GM18861 (cell line): ENCODE measurements around the gene ACTL7A.
"Not testable (repeated sequence)": the region's sequence is repeated elsewhere in the genome, so short reads cannot be mapped to it uniquely, and the experiment has no call there.

Experiments used
- ATAC-seq: cut with Tn5 transposase; IDR thresholded peaks from one replicate; pipeline ENCODE4 v1.9.1; 2021; ENCODE audit not compliant: unreplicated experiment

ACTL7A gene, protein sequence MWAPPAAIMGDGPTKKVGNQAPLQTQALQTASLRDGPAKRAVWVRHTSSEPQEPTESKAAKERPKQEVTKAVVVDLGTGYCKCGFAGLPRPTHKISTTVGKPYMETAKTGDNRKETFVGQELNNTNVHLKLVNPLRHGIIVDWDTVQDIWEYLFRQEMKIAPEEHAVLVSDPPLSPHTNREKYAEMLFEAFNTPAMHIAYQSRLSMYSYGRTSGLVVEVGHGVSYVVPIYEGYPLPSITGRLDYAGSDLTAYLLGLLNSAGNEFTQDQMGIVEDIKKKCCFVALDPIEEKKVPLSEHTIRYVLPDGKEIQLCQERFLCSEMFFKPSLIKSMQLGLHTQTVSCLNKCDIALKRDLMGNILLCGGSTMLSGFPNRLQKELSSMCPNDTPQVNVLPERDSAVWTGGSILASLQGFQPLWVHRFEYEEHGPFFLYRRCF

DNA sequence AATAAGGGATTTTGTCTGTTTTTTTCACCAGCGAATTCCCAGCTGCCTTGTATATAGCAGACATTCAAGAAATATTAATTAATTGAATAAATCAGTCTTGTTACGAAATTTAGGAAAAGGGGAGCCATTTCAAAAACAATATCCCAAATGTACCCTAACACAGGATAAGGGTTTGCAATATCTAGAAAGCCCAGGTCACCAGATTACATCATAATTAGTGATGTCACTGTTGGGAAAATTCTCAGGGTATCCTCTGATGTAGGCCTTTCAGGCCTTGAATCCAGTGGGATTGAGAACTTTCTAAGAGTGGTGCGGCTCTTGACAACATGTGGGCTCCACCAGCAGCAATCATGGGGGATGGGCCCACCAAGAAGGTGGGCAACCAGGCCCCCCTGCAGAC is at the start of gene ACTL7A:
Gene ACTL7A, plus strand, starts transcription at position 270 of the 400 bp plus-strand sequence. Its CDS starts 57 bp downstream, at position 327.
- no peak for ATAC-seq

DNA sequence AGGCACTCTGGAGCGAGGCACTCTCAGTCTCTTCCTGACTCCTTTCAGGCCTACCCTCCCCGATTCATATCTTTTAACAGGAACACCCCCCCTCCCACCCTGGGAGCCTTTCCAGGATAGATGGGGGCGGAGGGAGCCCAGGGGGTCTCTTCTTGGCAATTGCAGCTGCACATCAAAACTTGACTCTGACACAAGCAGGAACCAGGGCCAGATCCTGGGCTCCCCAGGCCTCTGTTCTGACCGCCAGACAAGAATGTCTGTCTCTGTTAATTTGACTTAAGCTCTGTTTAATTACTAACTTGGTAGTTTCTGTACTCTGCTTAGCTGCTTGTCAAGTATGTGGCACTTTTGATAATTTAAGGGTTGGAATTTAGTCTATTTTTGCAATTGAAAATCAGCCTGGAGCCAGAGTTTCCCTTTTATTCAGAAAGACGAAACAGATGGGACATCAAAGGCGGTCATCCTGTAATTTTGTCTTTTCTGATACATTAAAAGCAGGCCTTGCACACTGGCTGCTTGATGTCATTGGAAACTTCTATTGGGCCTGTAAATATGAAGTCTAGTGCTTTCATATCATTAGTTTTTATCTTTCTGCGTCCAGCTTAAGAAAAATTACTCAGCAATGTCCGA is 49.6 kb upstream of the ACTL7A start:
- no peak for ATAC-seq

DNA sequence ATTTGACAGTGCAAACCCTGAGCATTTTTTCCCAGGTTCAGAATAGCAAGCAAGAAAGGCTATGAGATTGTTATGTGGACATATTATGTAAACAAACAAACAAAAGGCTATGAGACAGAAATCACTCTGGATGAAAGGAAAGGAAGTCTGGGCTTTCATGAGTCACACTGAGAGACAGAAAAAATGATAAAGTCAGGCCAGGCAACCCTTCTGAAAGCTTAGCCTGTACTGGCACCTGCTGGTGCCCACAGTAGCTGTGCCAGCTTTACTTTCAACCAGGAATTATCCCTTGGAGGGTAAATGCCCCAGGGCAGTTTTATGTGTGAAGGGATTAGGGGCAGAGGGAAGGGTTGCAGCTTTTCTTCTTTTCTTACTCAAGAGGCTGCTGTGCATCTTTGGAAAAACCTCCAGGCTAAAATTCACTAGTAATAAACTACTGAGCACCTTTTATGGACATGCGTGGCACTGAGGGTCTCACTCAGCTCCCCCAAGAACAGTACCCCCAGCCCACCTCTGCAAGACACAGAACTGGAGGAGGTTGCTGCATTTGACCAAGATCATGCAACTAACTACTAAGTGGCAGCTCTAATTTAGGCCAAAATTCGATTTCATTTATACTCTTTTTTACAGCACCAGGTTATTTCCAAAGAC is 48.0 kb upstream of the ACTL7A start:
- no peak for ATAC-seq

DNA sequence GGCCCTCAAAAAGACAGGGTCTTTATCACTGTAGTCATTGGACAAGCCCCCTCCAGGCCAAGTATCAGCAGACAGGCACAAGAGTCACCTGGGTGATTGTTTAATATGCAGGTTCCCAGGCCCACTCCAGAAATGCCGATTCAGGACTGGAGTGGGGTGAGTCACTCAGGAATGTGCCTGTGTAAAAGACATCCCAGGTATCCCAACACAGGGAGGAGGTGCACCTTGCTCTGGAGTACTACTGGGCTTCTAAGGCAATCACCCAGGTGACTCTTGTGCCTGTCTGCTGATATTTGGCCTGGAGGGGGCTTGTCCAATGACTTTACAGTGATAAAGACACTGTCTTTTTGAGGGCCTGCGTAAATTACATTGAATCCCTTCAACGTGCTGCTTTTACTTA is 46.9 kb upstream of the ACTL7A start:
- ATAC-seq: no peak

DNA sequence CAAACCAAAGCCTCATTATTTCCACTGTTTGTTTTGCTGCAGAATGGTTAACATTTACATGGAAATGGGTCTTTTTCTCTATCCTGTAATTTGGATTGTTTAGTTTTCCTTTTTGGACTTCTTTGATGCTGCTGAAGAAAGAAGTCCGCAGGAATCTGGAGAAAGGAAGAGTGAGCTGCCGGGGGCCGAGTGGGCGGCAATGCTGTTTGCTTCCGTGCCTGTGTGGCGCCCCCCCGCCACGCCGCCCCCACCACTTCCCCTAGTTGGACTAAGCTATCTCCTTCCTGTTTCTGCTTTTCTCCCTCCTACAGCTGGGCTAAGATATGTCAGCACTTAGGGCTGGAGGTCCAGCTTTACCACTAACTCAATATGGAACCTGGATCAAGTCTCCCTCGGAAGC is 46.0 kb upstream of the ACTL7A start:
- ATAC-seq: no peak

DNA sequence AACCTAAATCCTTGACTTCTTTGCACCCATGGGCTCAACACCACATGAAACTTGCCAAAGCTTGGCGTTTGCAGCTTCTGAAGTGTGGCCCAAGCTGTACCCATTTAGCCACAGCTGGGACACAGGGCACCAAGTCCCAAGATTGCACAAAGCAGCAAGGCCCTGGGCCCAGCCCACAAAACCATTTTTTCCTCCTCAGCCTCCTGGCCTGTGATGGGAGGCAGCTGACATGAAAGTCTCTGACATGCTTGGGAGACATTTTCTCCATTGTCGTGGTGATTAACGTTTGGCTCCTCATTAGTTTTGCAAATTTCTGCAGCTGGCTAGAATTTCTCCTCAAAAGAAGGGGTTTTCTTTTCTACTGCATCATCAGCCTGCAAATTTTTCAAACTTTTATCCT is 38.2 kb upstream of the ACTL7A start:
- no peak for ATAC-seq

DNA sequence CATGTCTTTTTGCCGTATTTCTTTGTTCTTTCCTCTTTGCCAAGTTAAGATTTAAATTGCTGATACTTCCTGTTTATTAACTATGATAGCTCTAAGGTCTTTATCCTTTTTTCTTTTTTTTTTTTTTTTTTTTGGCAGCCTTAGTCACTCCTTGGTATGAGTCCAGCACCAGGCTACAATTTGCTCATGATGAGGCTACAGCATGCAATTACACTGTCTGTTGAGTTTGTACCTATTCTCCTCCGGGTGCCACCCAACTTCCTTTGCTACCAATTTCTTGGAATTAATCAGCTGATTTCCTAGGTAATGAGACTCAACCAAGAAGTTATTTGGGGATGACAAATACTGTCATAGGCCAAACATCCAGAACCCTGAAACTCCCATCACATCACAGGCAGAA is 31.8 kb upstream of the ACTL7A start:
- ATAC-seq: no peak

DNA sequence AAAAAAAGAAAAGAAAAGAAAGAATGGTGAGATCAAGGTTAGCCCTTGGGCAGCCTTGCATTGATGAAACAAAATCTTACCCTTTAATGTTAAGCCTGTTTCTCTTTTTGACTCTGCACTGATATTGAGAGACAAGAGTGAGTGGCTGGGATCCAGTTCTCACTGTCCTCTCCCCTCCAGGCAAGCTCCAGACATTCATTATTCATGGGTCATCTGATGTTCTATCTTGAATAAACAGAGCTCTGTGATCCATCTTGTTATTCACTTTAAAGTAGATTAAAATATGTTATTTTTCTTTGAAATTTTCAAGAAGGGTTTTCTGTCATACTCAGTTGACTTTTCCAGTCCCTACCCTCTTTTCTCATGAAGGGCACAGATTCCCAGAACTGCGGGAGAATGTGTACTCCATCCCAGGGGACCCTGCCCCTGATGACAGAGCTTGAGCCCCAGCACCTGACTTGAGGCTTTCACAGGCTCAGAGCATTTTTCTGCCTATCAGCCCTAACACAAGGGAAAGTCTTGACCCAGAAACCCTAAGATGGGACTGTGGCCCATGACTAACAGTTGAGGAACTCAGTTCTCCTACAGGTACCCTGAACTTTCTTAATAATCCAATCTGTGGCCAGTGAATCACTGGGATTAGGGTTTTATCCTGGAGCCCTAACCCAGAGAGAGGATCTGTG is 30.4 kb upstream of the ACTL7A start:
- no peak for ATAC-seq

DNA sequence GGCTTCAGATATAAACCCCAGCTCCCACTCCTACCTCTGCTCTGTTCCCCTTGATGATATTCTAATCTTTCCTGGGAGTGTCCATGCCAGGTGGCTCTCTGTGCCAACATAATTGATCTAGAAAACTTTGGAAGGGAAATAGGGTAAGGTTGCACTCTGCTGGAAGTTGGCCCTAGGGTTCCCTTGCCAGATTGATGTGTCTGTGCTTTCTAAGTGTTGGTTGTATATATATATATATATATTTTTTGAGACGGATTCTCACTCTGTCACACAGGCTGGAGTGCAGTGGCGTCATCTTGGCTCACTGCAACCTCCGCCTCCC is 29.9 kb upstream of the ACTL7A start:
- no peak for ATAC-seq

DNA sequence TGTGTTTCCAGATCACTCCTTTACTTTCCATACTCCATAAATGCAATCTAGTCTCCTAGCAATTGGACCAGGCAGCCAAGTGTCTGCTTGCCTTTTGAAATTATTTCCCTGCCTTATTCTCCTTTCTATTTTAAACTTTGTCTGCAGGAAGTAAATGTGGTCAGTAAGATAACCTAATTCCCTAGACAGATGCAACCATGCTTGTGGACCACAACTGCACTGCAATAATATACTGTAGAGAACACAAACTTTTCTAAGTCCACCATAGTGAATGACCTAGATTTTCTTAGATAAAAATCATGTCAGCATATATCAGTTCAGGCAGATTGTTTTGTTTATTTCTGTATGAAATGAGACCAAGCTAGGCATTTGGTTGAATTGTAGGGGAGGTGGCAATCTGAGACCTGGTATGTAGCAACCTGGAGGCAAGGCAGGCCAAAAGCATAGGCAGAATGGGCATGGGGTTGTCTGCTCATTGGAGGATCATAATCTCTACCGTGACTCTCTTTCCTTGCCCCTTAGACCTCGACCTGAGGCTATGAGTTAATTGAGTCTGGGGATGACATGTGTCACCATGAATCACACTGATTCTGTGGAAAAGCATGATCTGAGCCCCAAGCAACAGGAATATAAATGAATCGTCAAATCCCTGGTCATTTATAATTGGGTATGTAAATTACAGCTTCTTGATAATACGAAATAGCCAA is 27.0 kb upstream of the ACTL7A start:
- no peak for ATAC-seq

DNA sequence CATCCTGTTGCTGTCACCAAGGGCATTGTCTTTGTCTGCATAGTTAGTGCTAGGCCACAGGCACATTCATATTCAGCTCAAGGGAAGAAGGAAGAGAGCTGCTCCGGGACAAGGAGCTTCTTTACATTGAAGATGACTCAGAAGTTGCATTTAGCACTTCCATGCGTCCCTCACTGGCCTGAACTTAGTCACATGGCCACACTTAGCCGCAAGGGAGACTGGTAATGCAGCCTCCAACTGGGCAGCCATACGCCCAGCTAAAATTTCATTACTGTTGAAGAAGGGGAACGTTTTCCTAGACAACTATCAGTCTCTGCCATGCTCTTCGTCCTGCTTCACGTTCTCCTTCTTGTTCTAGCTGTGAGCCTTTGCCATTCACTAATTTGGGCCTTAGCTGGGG is 26.2 kb upstream of the ACTL7A start:
- ATAC-seq: no peak

DNA sequence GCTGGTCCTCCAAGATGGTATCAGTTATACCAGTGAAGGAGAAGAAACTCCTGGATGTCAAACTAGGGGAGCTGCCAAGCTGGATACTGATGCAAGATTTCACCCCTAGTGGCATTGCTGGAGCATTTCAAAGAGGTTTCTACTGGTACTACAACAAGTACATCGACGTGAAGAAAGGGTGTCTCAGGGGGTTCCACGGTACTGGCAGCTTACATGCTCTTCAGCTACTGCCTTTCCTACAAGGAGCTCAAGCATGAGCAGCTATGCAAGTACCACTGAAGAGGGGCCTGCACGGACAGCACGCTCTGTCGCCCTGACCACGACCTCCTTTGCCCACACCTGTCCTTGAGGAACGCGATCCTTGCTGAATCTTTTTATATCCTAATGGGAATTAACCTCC is 25.7 kb upstream of the ACTL7A start:
- no peak for ATAC-seq

DNA sequence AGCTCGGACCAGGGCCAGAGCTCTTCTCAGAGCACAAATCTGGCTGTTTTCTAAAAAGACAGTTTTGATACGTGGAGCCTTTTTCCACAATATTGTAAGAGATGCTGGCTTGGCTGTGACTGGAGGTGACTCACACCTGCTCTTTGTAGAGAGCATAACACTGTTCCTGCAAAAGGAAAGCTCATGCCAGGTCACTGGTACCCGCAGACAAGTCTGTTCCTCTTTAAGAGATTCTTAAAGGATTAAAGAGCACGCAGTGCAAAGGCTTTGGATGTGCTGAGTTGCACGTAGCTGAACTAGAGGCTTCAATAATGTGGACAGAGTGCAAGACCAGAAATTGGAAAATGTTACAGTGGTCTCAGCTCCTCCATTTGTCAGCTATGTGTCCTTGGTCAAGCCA is 25.3 kb upstream of the ACTL7A start:
- ATAC-seq: no peak

DNA sequence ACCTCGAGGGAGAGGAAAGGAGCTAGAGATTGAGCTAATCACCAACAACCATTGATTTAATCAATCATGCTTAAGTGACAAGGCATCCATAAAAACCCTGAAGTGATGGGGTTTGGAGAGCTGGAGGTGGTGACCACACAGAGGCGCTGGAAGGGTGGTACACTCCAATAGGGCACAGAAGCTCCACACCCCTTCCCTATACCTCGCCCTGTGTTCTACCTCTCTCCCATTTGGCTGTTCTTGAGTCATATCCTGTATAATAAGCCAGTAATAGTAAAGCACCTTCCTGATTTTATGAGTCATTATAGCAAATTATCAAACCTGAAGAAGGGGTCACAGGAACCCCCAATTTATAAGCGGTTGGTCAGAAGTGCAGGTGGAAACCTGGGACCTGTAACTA is 24.5 kb upstream of the ACTL7A start:
- ATAC-seq: no peak

DNA sequence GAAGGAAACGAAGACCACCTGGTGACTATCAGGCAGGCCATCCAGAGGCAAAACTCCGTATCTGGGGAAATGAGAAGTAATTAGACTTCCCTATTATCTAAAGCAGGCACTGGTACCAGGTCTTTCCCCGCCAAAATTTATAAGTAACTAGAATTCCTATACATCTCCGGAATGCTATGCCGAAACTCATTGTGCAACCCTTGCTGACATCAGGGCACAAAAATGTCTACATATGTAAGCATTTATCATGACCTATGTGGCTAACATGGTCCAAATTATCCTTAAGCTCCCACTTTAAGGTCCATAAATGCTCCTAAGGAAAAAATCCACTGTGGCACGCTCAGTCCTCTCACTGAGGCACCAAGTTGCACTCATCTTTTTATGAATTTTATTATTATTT is 24.0 kb upstream of the ACTL7A start:
- ATAC-seq: no peak

DNA sequence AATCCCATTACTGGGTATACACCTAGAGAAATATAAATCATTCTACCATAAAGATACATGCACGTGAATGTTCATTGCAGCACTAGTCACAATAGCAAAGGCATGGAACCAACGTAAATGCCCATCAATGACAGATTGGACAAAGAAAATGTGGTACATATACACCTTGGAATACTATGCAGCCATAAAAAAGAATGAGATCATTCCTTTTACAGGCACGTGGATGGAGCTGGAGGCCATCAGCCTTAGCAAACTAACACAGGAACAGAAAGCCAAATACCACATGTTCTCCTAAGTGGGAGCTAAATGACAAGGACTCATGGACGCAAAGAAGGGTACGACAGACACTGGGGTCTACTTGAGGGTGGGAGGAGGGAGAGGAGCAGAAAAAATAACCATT is 22.5 kb upstream of the ACTL7A start:
- not testable (repeated sequence) for ATAC-seq

DNA sequence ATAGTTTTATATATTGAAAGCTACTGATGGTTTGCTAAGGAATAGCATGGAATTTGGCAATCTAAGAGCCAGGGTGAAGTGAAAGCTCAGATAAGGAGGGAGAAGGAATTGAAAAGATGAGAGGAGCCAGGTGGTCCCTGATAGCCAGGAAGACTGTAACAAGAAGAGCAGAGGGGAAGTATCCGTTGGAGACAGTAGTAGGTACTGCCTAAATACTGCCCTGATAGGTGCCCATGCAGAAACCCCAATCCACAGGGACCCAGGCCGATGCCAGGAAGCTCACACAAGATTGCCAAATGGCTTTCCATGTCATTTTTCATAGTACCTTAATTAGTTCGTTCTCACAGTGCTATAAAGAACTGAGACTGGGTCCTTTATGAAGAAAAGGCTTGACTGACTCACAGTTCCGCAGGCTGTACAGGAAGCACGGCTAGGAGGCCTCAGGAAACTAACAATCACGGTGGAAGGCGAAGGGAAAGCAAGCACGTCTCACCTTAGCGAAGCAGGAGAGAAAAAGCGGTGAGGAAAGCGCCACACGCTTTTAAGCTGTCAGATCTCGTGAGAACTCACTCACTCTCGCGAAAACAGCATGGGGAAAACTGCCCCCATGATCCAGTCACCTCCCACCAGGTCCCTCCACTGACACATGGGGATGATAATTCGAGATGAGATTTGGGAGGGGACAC is 19.3 kb upstream of the ACTL7A start:
- ATAC-seq: no peak

DNA sequence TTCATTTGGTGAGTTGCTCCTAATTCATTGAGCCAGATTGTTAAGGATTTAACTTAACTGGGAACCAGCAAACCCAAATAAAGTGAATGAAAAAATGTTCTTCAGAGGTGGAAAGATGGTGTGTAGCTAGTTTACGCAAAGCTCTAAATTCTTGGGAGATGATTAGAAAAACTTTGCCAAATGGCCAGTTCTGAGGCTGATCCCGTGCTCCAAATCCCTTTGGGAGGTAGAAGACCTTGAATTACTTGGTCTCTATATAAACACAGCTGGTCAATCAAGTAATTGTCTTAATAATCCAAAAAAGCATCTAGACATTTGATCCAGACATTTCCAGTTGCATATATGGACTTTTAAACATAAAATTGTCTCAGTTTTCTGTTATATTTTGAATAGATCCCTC is 17.7 kb upstream of the ACTL7A start:
- no peak for ATAC-seq

DNA sequence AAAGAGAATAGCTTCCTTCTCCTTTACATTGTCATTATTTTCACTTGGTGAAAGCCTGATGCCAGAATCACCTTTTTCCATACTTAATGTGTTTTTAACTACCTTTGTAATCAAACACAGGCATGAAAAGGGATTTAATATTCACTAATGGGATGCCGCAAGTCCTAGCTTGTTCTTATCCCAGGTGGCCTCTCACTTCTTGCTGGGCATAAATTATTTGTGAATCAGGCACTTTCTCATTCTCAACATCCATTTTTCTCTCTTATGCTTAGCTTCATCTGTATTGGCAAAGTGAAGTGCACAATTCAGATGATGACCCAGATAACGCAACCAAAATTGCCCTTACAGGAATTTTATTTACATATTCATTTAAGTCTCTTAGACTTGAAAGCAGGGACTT is 17.2 kb upstream of the ACTL7A start:
- ATAC-seq: no peak

DNA sequence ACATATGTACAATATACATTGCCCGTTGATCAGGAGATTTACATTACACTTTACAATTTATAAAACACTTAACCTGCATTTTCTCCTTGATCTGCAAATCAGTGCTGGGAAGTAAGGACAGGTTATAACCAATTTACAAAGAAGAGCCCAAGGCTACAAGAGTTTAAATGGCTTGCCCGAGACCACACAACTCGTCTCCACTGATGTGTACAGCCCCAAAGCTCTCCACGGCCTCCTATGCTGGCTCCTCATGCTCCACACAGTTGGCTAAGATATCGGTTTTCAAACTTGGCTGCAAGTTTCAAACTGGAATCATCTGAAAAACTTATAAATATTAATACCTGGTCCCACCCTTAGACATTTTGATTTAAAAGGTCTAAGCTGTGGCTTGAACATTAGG is 16.6 kb upstream of the ACTL7A start:
- ATAC-seq: no peak

DNA sequence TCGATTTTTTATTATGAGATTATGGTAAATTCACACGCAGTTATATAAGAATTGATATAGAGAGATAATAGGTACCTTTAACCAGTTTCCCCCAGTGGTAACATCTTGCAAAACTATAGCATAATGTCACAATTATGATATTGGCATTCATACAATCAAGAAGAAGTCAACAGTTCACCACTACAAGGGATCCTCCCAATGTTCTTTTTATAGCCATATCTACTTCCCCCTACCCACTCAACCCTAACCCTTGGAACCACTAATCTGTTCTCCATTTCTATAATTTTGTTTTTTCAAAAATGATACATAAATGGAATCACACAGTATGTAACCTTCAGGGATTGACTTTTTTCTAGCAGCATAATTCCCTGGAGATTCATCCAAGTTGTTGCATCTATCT is 16.1 kb upstream of the ACTL7A start:
- no peak for ATAC-seq
